Spleen (tissue), 13 donors: ENCODE results near the gene NOP16. TPM values are rescaled to one million over a fixed set of nuclear protein-coding genes. Genes with fewer than 3 reads are reported as not detected.

Experiments
- DNase-seq: peaks from one replicate; pipeline ENCODE4 v3.0.0-alpha.2; 2020
- H3K27ac ChIP-seq, 8 donors: fragments of 200-600 bp; sonication (generic) in 7 of 8; 1 replicate in 4 of 8; 2 replicates in 4 of 8; pipeline versions ENCODE4 v1.5.0 to v1.8.0; 2016 to 2021; ENCODE audit warnings: inconsistent platforms in 4 of 8, mild to moderate bottlenecking in 4 of 8, moderate library complexity in 1 of 8
- H3K27me3 ChIP-seq, 7 donors: fragments of 200-600 bp; sonication (generic) in 6 of 7; replicated peaks in 1 of 7; 1 replicate in 4 of 7; 2 replicates in 3 of 7; pipeline versions ENCODE4 v1.5.0 to v1.8.0; 2016 to 2021; ENCODE audit warnings: inconsistent platforms in 3 of 7, mild to moderate bottlenecking in 1 of 7
- H3K36me3 ChIP-seq, 6 donors: fragments of 200-600 bp; sonication (generic) in 5 of 6; 1 replicate in 4 of 6; 2 replicates in 2 of 6; pipeline versions ENCODE4 v1.5.0 to v1.8.0; 2016 to 2021; ENCODE audit warnings: inconsistent platforms in 2 of 6
- H3K4me1 ChIP-seq, 6 donors: fragments of 200-600 bp; sonication (generic) in 5 of 6; 1 replicate in 3 of 6; 2 replicates in 3 of 6; pipeline versions ENCODE4 v1.5.0 to v1.8.0; 2016 to 2021; ENCODE audit warnings: inconsistent platforms in 3 of 6
- H3K4me3 ChIP-seq, 8 donors: fragments of 200-600 bp; sonication (generic) in 7 of 8; 1 replicate in 4 of 8; 2 replicates in 4 of 8; pipeline versions ENCODE4 v1.5.0 to v1.8.0; 2016 to 2021; ENCODE audit warnings: inconsistent platforms in 4 of 8, mild to moderate bottlenecking in 4 of 8, moderate library complexity in 2 of 8
- H3K9me3 ChIP-seq, 8 donors: fragments of 200-600 bp; sonication (generic) in 7 of 8; 1 replicate in 4 of 8; 2 replicates in 4 of 8; pipeline versions ENCODE4 v1.5.0 to v1.8.0; 2016 to 2021; ENCODE audit warnings: inconsistent platforms in 4 of 8
- CTCF ChIP-seq, 11 experiments: fragments of 200-600 bp in 7 of 11; fragments of 450-650 bp in 4 of 11; sonication (generic) in 4 of 11; IDR thresholded peaks in 8 of 11; conservative IDR thresholded peaks in 3 of 11; 1 replicate in 7 of 11; 2 replicates in 4 of 11; pipeline versions ENCODE4 v1.4.0 to v1.8.0; 2016 to 2021; ENCODE audit warnings: antibody characterized with exemption in 11 of 11, inconsistent platforms in 4 of 11, mild to moderate bottlenecking in 1 of 11
- POLR2A ChIP-seq, 3 donors: fragments of 450-650 bp; IDR thresholded peaks; one replicate each; pipeline ENCODE4 v1.5.1; 2017; ENCODE audit warnings: antibody characterized with exemption in 3 of 3, mild to moderate bottlenecking in 1 of 3
- POLR2AphosphoS5 ChIP-seq, 3 donors: sonication (generic); formaldehyde crosslinking; IDR thresholded peaks; one replicate each; pipeline ENCODE4 v1.5.1; 2017; ENCODE audit warnings: antibody characterized with exemption in 3 of 3
- WGBS, 5 donors: extraction: QIAGEN DNeasy Blood & Tissue Kit in 3 of 5; methylation state at CpG; one replicate each; pipeline versions ENCODE4 v1.1.5 to v1.1.7; 2013 to 2018; 5-methylcytosine and 5-hydroxymethylcytosine counted together
- intact Hi-C: fragments of 100-400 bp; cut with DNase I; formaldehyde crosslinking; loops from one replicate; pipeline ENCODE4 v1.15.0; 2023; ENCODE audit warnings: low total_unique reads
- long read RNA-seq, 2 donors: transcript quantifications; one replicate each; lab custom pipeline, GENCODE V29; 2026
- polyA plus RNA-seq, 3 donors: library from polyadenylated mRNA; stranded (reverse); fragments of 200-250 nt; gene quantifications; one replicate each; pipeline ENCODE4 v1.2.1, GENCODE V29; 2013
- total RNA-seq, 7 donors: library from RNA; depleted of rRNA in 3 of 7; stranded (reverse); fragments of >200 nt in 3 of 7; fragmentation: NEBNext Ultra II Directional in 4 of 7; extraction: Animal tissue kit (Norgen Biotek cat#: 25700) in 4 of 7; gene quantifications; one replicate each; pipeline versions ENCODE4 v1.1.0 to v1.2.1, GENCODE V29; 2016 to 2021
- donor health status: healthy with polysubstance abuse.
- donor health status: DM: no; HTN: no; CAD: no; lungs with moderate emphysema.
- donor health status: DM: no; HTN: no; CAD: no.
- donor health status: Bipolar disorder and iron deficiency.
- donor health status: healthy.
- donor health status: DM: no; HTN: no; CAD: no.
- donor health status: DM: yes; HTN: yes; CAD: no.

NOP16 gene
- total RNA-seq = 10 to 100 TPM in 5 of 7 donors, 1 to 10 TPM in 2; 5.9 to 23.3 (median 12.4) TPM
- 10 to 100 TPM; 37.4 to 47.1 (median 41.5) TPM for polyA plus RNA-seq
- long read RNA-seq, donor 1, transcript NOP16-207 (5 exons, 1,258 nt) = major isoform, 15 of 21 reads
- long read RNA-seq, donor 1, partial matches to known transcripts = 0 of 21 reads
- long read RNA-seq, donor 1, other reads (novel, unspliced or antisense) = 0 of 21 reads
- long read RNA-seq, donor 2, transcript NOP16-207 (5 exons, 1,258 nt) = major isoform, 5 of 9 reads
- long read RNA-seq, donor 2, partial matches to known transcripts = 0 of 9 reads
- long read RNA-seq, donor 2, other reads (novel, unspliced or antisense) = 0 of 9 reads

DNA sequence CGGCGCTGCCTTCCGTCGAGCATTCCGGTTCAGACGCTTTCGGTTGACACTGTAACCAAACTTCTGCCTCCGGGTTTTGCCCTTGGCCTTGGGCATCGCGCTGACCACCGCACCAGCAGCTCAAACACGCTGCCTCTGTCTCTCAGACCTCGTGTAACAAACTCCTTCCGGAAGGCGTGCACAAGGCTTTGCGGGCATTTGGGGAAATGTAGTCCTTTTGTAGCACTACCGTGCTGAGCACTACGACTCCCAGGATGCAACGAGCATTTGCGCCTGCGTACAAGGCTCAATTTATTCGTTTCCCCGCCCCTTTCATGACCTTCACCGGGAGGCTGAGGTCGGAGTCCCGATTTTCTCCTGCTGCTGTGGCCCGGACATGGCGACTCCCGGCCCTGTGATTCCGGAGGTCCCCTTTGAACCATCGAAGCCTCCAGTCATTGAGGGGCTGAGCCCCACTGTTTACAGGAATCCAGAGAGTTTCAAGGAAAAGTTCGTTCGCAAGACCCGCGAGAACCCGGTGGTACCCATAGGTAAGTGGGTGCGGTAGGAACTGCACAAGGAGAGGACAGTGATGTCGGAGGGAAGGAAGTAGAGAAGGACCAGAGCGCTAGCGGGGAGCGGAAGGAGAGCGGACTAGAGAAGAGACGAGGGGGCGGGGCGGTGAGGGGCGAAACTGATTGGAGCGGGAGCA is at the start of gene NOP16, which contains the start of gene HIGD2A:
NOP16 (minus strand) TSS at position 155 of the 691 bp plus-strand sequence; CDS start at position 96, 59 bp downstream.
HIGD2A (plus strand) TSS at position 308 of the 691 bp plus-strand sequence; CDS start at position 377, 69 bp downstream.
- H3K4me1 ChIP-seq = peaks cover 12 to 61% (median 37%) of the 10 kb centered on the region in 6 donors
- H3K27ac ChIP-seq = peak within 1 kb of the TSS; percentile 88 to 98 (median 97)
- intact Hi-C loops = no loop called here
- peaks cover 0 to 67% (median 42%) of the 10 kb centered on the region in 6 donors for H3K36me3 ChIP-seq
- DNase-seq = peak; percentile 99
- H3K9me3 ChIP-seq = no peaks in the 10 kb centered on the region
- 0 to 1% (median 1%) methylated on average over 41 to 47 of the region's 47 CpGs for WGBS, 5 donors
- peak within 1 kb of the TSS; percentile 66 to 99 (median 95) for H3K4me3 ChIP-seq
- no peaks in the 10 kb centered on the region for H3K27me3 ChIP-seq
- TF ChIP-seq POLR2AphosphoS5 (IDR thresholded peaks at IDR 0.05) = peak; percentile 76 to 92 (median 87)
- TF ChIP-seq POLR2A (IDR thresholded peaks at IDR 0.05) = no peak
- peak in 10 of 11 experiments; percentile 9 to 66 (median 51) for TF ChIP-seq CTCF (IDR thresholded peaks at IDR 0.05 in 8 of 11, conservative IDR thresholded peaks at IDR 0.05 in 3 of 11)

DNA sequence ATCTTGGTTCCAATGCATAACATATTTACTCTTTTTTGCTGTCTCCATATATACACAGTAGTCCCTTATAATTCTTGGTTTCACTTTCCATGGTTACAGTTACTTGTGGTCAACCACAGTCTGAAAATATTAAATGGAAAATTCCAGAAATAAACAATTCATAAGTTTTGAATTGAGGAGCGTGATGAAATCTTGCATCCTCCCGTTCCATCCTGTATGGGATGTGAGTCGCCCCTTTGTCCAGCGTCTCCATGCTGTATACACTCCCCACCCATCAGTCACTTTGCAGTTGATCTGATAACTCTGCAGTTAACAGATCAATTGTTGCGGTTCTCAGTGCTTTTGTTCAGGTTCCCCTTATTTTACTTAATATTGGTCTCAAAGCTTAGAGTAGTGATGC is 48.3 kb upstream of the NOP16 start:
- Histone ChIP-seq H3K9me3 (no peaks in the 10 kb centered on the region), H3K27me3 (no peaks in the 10 kb centered on the region), H3K27ac (peak overlapping the region in 2 of 8 donors; percentile 23 to 59), H3K4me1 (peaks cover 0 to 29% (median 9%) of the 10 kb centered on the region in 6 donors), H3K4me3 (peak overlapping the region in 3 of 8 donors; percentile 0 to 50 (median 27)), H3K36me3 (no peaks in the 10 kb centered on the region)
- DNase-seq = no peak
- intact Hi-C loops = no loop called here
- TF ChIP-seq POLR2A (IDR thresholded peaks at IDR 0.05) (no peak), POLR2AphosphoS5 (IDR thresholded peaks at IDR 0.05) (no peak)
- 8 to 22% (median 15%) methylated on average over 5 of the region's 5 CpGs for WGBS, 5 donors

DNA sequence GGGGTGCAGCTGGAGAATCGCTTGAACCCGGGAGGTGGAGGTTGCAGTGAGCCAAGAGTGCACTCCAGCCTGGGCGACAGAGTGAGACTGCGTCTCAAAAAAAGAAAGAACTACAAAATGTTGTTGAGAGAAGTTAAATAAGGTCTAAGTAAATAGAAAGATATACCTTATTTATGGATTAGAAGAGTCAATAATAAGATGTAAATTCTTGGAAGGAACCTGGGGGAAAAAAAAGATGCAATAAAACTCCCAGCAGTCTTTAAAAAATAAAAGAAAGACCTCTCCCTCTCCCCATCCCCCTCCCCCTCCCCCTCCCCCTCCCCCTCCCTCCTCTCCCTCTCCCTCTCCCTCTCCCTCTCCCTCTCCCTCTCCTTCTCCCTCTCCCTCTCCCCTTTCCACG is 44.3 kb upstream of the NOP16 start:
- H3K36me3 ChIP-seq = no peaks in the 10 kb centered on the region
- H3K27ac ChIP-seq = no peak overlapping the region
- intact Hi-C loops = no loop called here
- 91 to 97% (median 96%) methylated on average over 4 to 5 of the region's 5 CpGs for WGBS, 5 donors
- no peaks in the 10 kb centered on the region for H3K27me3 ChIP-seq
- H3K4me1 ChIP-seq = peaks cover 0 to 23% (median 9%) of the 10 kb centered on the region in 6 donors
- no peaks in the 10 kb centered on the region for H3K9me3 ChIP-seq
- TF ChIP-seq POLR2AphosphoS5 (IDR thresholded peaks at IDR 0.05) = no peak
- H3K4me3 ChIP-seq = no peak overlapping the region
- no peak for DNase-seq

GRCh38 chr5:176429972-176430371 is 41.6 kb upstream of the NOP16 start:
- no peak for TF ChIP-seq CTCF (IDR thresholded peaks at IDR 0.05 in 8 of 11, conservative IDR thresholded peaks at IDR 0.05 in 3 of 11)
- TF ChIP-seq POLR2AphosphoS5 (IDR thresholded peaks at IDR 0.05) = no peak
- no peak for TF ChIP-seq POLR2A (IDR thresholded peaks at IDR 0.05)
- Histone ChIP-seq H3K36me3 (no peaks in the 10 kb centered on the region), H3K27me3 (no peaks in the 10 kb centered on the region), H3K4me1 (peaks cover 0 to 5% (median 0%) of the 10 kb centered on the region in 6 donors), H3K9me3 (no peaks in the 10 kb centered on the region), H3K27ac (no peak overlapping the region), H3K4me3 (no peak overlapping the region)
- WGBS, 5 donors = 65 to 88% (median 74%) methylated on average over 4 of the region's 4 CpGs
- intact Hi-C loops = no loop called here
- no peak for DNase-seq

GRCh38 chr5:176427971-176428370 is 39.6 kb upstream of the NOP16 start:
- Histone ChIP-seq H3K27me3 (no peaks in the 10 kb centered on the region), H3K4me3 (no peak overlapping the region), H3K36me3 (no peaks in the 10 kb centered on the region), H3K27ac (peak overlapping the region in 1 of 8 donors; percentile 28), H3K4me1 (peaks cover 0 to 3% (median 0%) of the 10 kb centered on the region in 6 donors), H3K9me3 (no peaks in the 10 kb centered on the region)
- intact Hi-C loops = no loop called here
- DNase-seq = no peak
- TF ChIP-seq POLR2A (IDR thresholded peaks at IDR 0.05) = no peak
- TF ChIP-seq POLR2AphosphoS5 (IDR thresholded peaks at IDR 0.05) = no peak
- no peak for TF ChIP-seq CTCF (IDR thresholded peaks at IDR 0.05 in 8 of 11, conservative IDR thresholded peaks at IDR 0.05 in 3 of 11)
- 47 to 69% (median 68%) methylated on average over 4 of the region's 4 CpGs for WGBS, 5 donors
